GM23248 (cell line): ENCODE results near the gene WFDC9. TPM values are rescaled to one million over a fixed set of nuclear protein-coding genes. Genes with fewer than 3 reads are reported as not detected.
"Not testable (repeated sequence)": the region's sequence is repeated elsewhere in the genome, so short reads cannot be mapped to it uniquely, and the experiment has no call there.

Experiments
- DNase-seq: peaks from one replicate; pipeline ENCODE4 v3.0.0-alpha.2; 2015
- H2AFZ ChIP-seq: fragments of 200-600 bp; sonication (generic); 2 replicates; pipeline ENCODE4 v1.6.1; 2016; ENCODE audit warnings: antibody characterized with exemption
- H3F3A ChIP-seq: fragments of 200-600 bp; sonication (generic); 2 replicates; pipeline ENCODE4 v1.6.1; 2016; ENCODE audit warnings: mild to moderate bottlenecking, antibody characterized with exemption, mixed run types; ENCODE audit not compliant: insufficient read depth
- H3K27ac ChIP-seq: fragments of 200-600 bp; sonication (generic); 2 replicates; pipeline ENCODE4 v1.5.1; 2016; ENCODE audit warnings: mild to moderate bottlenecking
- H3K27me3 ChIP-seq: fragments of 200-600 bp; sonication (generic); replicated peaks from 2 replicates; pipeline ENCODE4 v1.6.1; 2016; ENCODE audit warnings: mild to moderate bottlenecking; ENCODE audit not compliant: insufficient read depth
- H3K36me3 ChIP-seq: fragments of 200-600 bp; sonication (generic); 2 replicates; pipeline ENCODE4 v1.6.1; 2016; ENCODE audit warnings: low read depth, mild to moderate bottlenecking
- H3K4me1 ChIP-seq: fragments of 200-600 bp; sonication (generic); 2 replicates; pipeline ENCODE4 v1.6.1; 2016; ENCODE audit warnings: mild to moderate bottlenecking; ENCODE audit not compliant: insufficient read depth
- H3K4me2 ChIP-seq: fragments of 200-600 bp; sonication (generic); one replicate; pipeline ENCODE4 v1.6.1; 2016; ENCODE audit warnings: mild to moderate bottlenecking; ENCODE audit not compliant: unreplicated experiment
- H3K4me3 ChIP-seq: fragments of 200-600 bp; sonication (generic); 2 replicates; pipeline ENCODE4 v1.5.1; 2016; ENCODE audit warnings: mild to moderate bottlenecking
- H3K79me2 ChIP-seq: fragments of 200-600 bp; sonication (generic); 2 replicates; pipeline ENCODE4 v1.6.1; 2016; ENCODE audit warnings: mild to moderate bottlenecking; ENCODE audit not compliant: insufficient read depth
- H3K9ac ChIP-seq: fragments of 200-600 bp; sonication (generic); 2 replicates; pipeline ENCODE4 v1.6.1; 2016; ENCODE audit warnings: mild to moderate bottlenecking
- H3K9me2 ChIP-seq: fragments of 200-600 bp; sonication (generic); 2 replicates; pipeline ENCODE4 v1.6.1; 2016; ENCODE audit warnings: mixed run types, mild to moderate bottlenecking, moderate library complexity; ENCODE audit not compliant: insufficient read depth
- H3K9me3 ChIP-seq: fragments of 200-600 bp; sonication (generic); one replicate; pipeline ENCODE4 v1.6.1; 2017; ENCODE audit warnings: low read depth
- H4K20me1 ChIP-seq: fragments of 200-600 bp; sonication (generic); 2 replicates; pipeline ENCODE4 v1.6.0; 2016; ENCODE audit not compliant: insufficient read depth
- EZH2 ChIP-seq: fragments of 200-600 bp; sonication (generic); IDR thresholded peaks from 2 replicates; pipeline ENCODE4 v1.6.1; 2018; ENCODE audit warnings: antibody characterized with exemption, mild to moderate bottlenecking; ENCODE audit not compliant: insufficient read depth, poor library complexity, severe bottlenecking
- EZH2phosphoT487 ChIP-seq: fragments of 200-600 bp; sonication (generic); IDR thresholded peaks from 2 replicates; pipeline ENCODE4 v1.6.1; 2018; ENCODE audit warnings: antibody characterized with exemption, moderate library complexity, mild to moderate bottlenecking, low read depth; ENCODE audit not compliant: insufficient read depth
- WGBS, 2 experiments: methylation state at CpG; one replicate each; pipeline ENCODE4 v1.1.6; 2015 to 2017; ENCODE audit warnings: low lambda C conversion rate in 2 of 2, low coverage in 1 of 2; ENCODE audit errors: missing lambda C conversion rate in 2 of 2; 5-methylcytosine and 5-hydroxymethylcytosine counted together
- in situ Hi-C: fragments of 300-500 bp; cut with MboI; formaldehyde crosslinking; loops from 2 replicates; pipeline ENCODE4 v1.15.0; 2020
- polyA plus RNA-seq: library from polyadenylated mRNA; unstranded; fragments of >200 nt; fragmentation: Nextera tagmentation; extraction: Ambion mirVana; gene quantifications from 2 replicates; pipeline ENCODE4 v1.2.1, GENCODE V29; 2016
- total RNA-seq: library from RNA; depleted of rRNA; stranded (reverse); fragments of >200 nt; shearing (Covaris generic); gene quantifications from 2 replicates; pipeline ENCODE4 v1.2.3, GENCODE V29; 2014

Gene WFDC9
- total and polyA plus RNA-seq, 2 experiments from 2014 or later = not detected

GRCh38 chr20:45649312-45649863, 18.3 kb upstream of the WFDC9 start:
- no peak for DNase-seq
- in situ Hi-C loops = no loop called here
- no peaks in the 10 kb centered on the region for H3K9me2 ChIP-seq
- no peaks in the 10 kb centered on the region for H3K4me1 ChIP-seq
- H3K9ac ChIP-seq = no peak overlapping the region
- H3K9me3 ChIP-seq = no peaks in the 10 kb centered on the region
- no peaks in the 10 kb centered on the region for H3K36me3 ChIP-seq
- no peak for TF ChIP-seq EZH2
- TF ChIP-seq EZH2phosphoT487 = no peak
- H3K79me2 ChIP-seq = no peaks in the 10 kb centered on the region
- H3K4me2 ChIP-seq = no peak overlapping the region
- no peaks in the 10 kb centered on the region for H3F3A ChIP-seq
- no peaks in the 10 kb centered on the region; the same call in 1 of the 2 replicates for H3K27me3 ChIP-seq
- H3K4me3 ChIP-seq = no peak overlapping the region
- H2AFZ ChIP-seq = no peak overlapping the region
- no peak overlapping the region for H3K27ac ChIP-seq
- H4K20me1 ChIP-seq = no peaks in the 10 kb centered on the region
- WGBS, 2 experiments = 41 to 52% methylated on average over 6 of the region's 6 CpGs

- no peaks in the 10 kb centered on the region for H3K9me2 ChIP-seq
- TF ChIP-seq EZH2phosphoT487 (no peak), EZH2 (no peak)
- H3F3A ChIP-seq = no peaks in the 10 kb centered on the region
- H4K20me1 ChIP-seq = no peaks in the 10 kb centered on the region
- no peaks in the 10 kb centered on the region for H3K4me1 ChIP-seq
- H3K27me3 ChIP-seq = no peaks in the 10 kb centered on the region; the same call in 1 of the 2 replicates
- no peak overlapping the region for H3K9ac ChIP-seq
- no peak overlapping the region for H3K4me2 ChIP-seq
- no peaks in the 10 kb centered on the region for H3K79me2 ChIP-seq
- H3K36me3 ChIP-seq = no peaks in the 10 kb centered on the region
- WGBS, 2 experiments = 0% methylated on average over 1 of the region's 1 CpG
- H2AFZ ChIP-seq = no peak overlapping the region
- no peak for DNase-seq
- H3K27ac ChIP-seq = no peak overlapping the region
- no peaks in the 10 kb centered on the region for H3K9me3 ChIP-seq
- no peak overlapping the region for H3K4me3 ChIP-seq
- in situ Hi-C loops = no loop called here
Observed at GRCh38 chr20:45647441-45648050, 16.5 kb upstream of the WFDC9 start.

- Histone ChIP-seq H3K79me2 (no peaks in the 10 kb centered on the region), H3K4me3 (no peak overlapping the region), H3K4me1 (no peaks in the 10 kb centered on the region), H3K4me2 (no peak overlapping the region), H3K9me2 (no peaks in the 10 kb centered on the region), H3F3A (no peaks in the 10 kb centered on the region), H3K27ac (no peak overlapping the region), H2AFZ (no peak overlapping the region), H3K27me3 (no peaks in the 10 kb centered on the region; the same call in 1 of the 2 replicates), H3K36me3 (no peaks in the 10 kb centered on the region), H3K9me3 (no peaks in the 10 kb centered on the region), H3K9ac (no peak overlapping the region), H4K20me1 (no peaks in the 10 kb centered on the region)
- DNase-seq = no peak
- 56 to 61% methylated on average over 3 of the region's 3 CpGs for WGBS, 2 experiments
- no peak for TF ChIP-seq EZH2phosphoT487
- no peak for TF ChIP-seq EZH2
- in situ Hi-C loops = no loop called here
Observed at GRCh38 chr20:45646875-45647274, 15.8 kb upstream of the WFDC9 start.

DNA sequence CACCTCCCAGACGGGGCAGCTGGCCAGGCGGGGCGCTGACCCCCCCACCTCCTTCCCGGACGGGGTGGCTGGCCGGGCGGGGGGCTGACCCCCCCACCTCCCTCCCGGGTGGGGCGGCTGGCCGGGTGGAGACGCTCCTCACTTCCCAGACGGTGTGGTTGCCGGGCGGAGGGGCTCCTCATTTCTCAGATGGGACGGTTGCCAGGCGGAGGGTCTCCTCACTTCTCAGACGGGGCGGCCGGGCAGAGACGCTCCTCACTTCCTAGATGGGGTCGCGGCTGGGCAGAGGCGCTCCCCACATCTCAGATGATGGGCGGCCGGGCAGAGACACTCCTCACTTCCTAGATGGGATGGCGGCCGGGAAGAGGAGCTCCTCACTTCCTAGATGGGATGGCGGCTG, 14.8 kb upstream of the WFDC9 start:
- H3K27me3 ChIP-seq, H3K79me2 ChIP-seq, H3K9ac ChIP-seq, H3K4me1 ChIP-seq, H3F3A ChIP-seq, H2AFZ ChIP-seq, H3K9me2 ChIP-seq, in situ Hi-C loops, H3K9me3 ChIP-seq, H3K36me3 ChIP-seq, H4K20me1 ChIP-seq, DNase-seq, H3K4me2 ChIP-seq, H3K4me3 ChIP-seq, H3K27ac ChIP-seq: not testable (repeated sequence)
- 79 to 98% methylated on average over 9 to 18 of the region's 28 CpGs for WGBS, 2 experiments

- H3K79me2 ChIP-seq, H3K4me2 ChIP-seq, H4K20me1 ChIP-seq, H3F3A ChIP-seq, H3K9me2 ChIP-seq, in situ Hi-C loops, H3K9me3 ChIP-seq, H3K4me1 ChIP-seq, H2AFZ ChIP-seq, H3K9ac ChIP-seq, H3K4me3 ChIP-seq, H3K36me3 ChIP-seq, H3K27ac ChIP-seq, DNase-seq: not testable (repeated sequence)
- WGBS, 2 experiments = 87 to 94% methylated on average over 5 to 24 of the region's 24 CpGs
- peaks cover 11% of the 10 kb centered on the region; the same call in 1 of the 2 replicates for H3K27me3 ChIP-seq
Observed at GRCh38 chr20:45641076-45641475, 10.0 kb upstream of the WFDC9 start.
